Measurements from ENCODE around the gene PNMA8A. TPM values are rescaled to one million over a fixed set of nuclear protein-coding genes. Genes with fewer than 3 reads are reported as not detected.

PNMA8A gene
- total and polyA plus RNA-seq, 2 of the 8 experiments (the other 6 are each of a cell fraction or from before 2014, with no cell fraction given): 10.0 to 22.8 TPM

- TF ChIP-seq, protein P1, sequence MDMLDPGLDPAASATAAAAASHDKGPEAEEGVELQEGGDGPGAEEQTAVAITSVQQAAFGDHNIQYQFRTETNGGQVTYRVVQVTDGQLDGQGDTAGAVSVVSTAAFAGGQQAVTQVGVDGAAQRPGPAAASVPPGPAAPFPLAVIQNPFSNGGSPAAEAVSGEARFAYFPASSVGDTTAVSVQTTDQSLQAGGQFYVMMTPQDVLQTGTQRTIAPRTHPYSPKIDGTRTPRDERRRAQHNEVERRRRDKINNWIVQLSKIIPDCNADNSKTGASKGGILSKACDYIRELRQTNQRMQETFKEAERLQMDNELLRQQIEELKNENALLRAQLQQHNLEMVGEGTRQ (IDR thresholded peaks at IDR 0.05; ENCODE audit: low read length): no peak
- TF ChIP-seq BACH1 (IDR thresholded peaks at IDR 0.05; ENCODE audit: low read length): no peak
- no peak for TF ChIP-seq TAF7 (optimal IDR thresholded peaks at IDR 0.05; ENCODE audit: borderline replicate concordance, low read depth, low read length)
- no peak for TF ChIP-seq SIRT6 (IDR thresholded peaks at IDR 0.05; ENCODE audit: low read length)
- no peak for TF ChIP-seq RNF2 (IDR thresholded peaks at IDR 0.05; ENCODE audit: borderline replicate concordance, low read depth, low read length, missing control alignments, poor library complexity, severe bottlenecking)
- TF ChIP-seq EGR1 (IDR thresholded peaks at IDR 0.05; ENCODE audit: borderline replicate concordance, low read depth, low read length): no peak
- no peak for TF ChIP-seq TBP (IDR thresholded peaks at IDR 0.05; ENCODE audit: low read depth, low read length)
- no peak for TF ChIP-seq E2F6 (IDR thresholded peaks at IDR 0.05)
- TF ChIP-seq KDM1A (IDR thresholded peaks at IDR 0.05; ENCODE audit: borderline replicate concordance, low read length): no peak
- TF ChIP-seq MAX (IDR thresholded peaks at IDR 0.05): no peak
Observed at GRCh38 chr19:46496304-46496703, 24.9 kb upstream of the PNMA8A start (continued).

Measured in H1 (cell line).